ENCODE results near the gene NFE2L2.
"Not testable (repeated sequence)": the region's sequence is repeated elsewhere in the genome, so short reads cannot be mapped to it uniquely, and the experiment has no call there.

- TF ChIP-seq, protein P1, sequence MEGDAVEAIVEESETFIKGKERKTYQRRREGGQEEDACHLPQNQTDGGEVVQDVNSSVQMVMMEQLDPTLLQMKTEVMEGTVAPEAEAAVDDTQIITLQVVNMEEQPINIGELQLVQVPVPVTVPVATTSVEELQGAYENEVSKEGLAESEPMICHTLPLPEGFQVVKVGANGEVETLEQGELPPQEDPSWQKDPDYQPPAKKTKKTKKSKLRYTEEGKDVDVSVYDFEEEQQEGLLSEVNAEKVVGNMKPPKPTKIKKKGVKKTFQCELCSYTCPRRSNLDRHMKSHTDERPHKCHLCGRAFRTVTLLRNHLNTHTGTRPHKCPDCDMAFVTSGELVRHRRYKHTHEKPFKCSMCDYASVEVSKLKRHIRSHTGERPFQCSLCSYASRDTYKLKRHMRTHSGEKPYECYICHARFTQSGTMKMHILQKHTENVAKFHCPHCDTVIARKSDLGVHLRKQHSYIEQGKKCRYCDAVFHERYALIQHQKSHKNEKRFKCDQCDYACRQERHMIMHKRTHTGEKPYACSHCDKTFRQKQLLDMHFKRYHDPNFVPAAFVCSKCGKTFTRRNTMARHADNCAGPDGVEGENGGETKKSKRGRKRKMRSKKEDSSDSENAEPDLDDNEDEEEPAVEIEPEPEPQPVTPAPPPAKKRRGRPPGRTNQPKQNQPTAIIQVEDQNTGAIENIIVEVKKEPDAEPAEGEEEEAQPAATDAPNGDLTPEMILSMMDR (optimal IDR thresholded peaks at IDR 0.05 in 1 of 3, IDR thresholded peaks at IDR 0.05 in 1 of 3, conservative IDR thresholded peaks at IDR 0.05 in 1 of 3; ENCODE audit: extremely low read depth in 1 of 3, insufficient read depth in 2 of 3, low read length in 3 of 3) = not testable (repeated sequence)
- not testable (repeated sequence) for TF ChIP-seq EZH2 (IDR thresholded peaks at IDR 0.05; ENCODE audit: low read length)
These were observed 45.3 kb upstream of the NFE2L2 start for GRCh38 chr2:177309672-177310309.
